Tibial nerve (tissue), 4 donors: ENCODE results near the gene TNFSF15. TPM values are rescaled to one million over a fixed set of nuclear protein-coding genes. Genes with fewer than 3 reads are reported as not detected.

Source experiments
- DNase-seq, 2 donors: peaks; one replicate each; pipeline ENCODE4 v3.0.0-alpha.2; 2019; ENCODE audit warnings: low spot score in 2 of 2
- H3K27ac ChIP-seq, 4 donors: fragments of 200-600 bp; sonication (generic) in 3 of 4; one replicate each; pipeline ENCODE4 v1.5.1; 2017 to 2019; ENCODE audit warnings: mild to moderate bottlenecking in 1 of 4
- H3K27me3 ChIP-seq, 2 donors: fragments of 200-600 bp; sonication (generic) in 1 of 2; one replicate each; pipeline versions ENCODE4 v1.5.1 to v1.6.0; 2017 to 2019
- H3K36me3 ChIP-seq, 3 donors: fragments of 200-600 bp; sonication (generic); one replicate each; pipeline ENCODE4 v1.5.1; 2018 to 2019
- H3K4me1 ChIP-seq, 4 donors: fragments of 200-600 bp; sonication (generic) in 3 of 4; one replicate each; pipeline ENCODE4 v1.5.1; 2017 to 2019
- H3K4me3 ChIP-seq, 4 donors: fragments of 200-600 bp; sonication (generic) in 3 of 4; one replicate each; pipeline ENCODE4 v1.5.1; 2017 to 2019; ENCODE audit warnings: mild to moderate bottlenecking in 1 of 4, moderate library complexity in 1 of 4
- H3K9me3 ChIP-seq, 4 donors: fragments of 200-600 bp; sonication (generic) in 3 of 4; one replicate each; pipeline ENCODE4 v1.5.1; 2017 to 2019
- EP300 ChIP-seq, 2 donors: sonication (generic); formaldehyde crosslinking; IDR thresholded peaks; one replicate each; pipeline ENCODE4 v1.6.1; 2017; ENCODE audit warnings: antibody characterized with exemption in 2 of 2, mild to moderate bottlenecking in 1 of 2
- POLR2A ChIP-seq, 2 donors: fragments of 450-650 bp; IDR thresholded peaks; one replicate each; pipeline ENCODE4 v1.6.1; 2017; ENCODE audit warnings: antibody characterized with exemption in 2 of 2, mild to moderate bottlenecking in 2 of 2, moderate library complexity in 2 of 2
- WGBS, 2 donors: methylation state at CpG; one replicate each; pipeline ENCODE4 v1.1.5; 2018; 5-methylcytosine and 5-hydroxymethylcytosine counted together
- total RNA-seq, 4 donors: library from RNA; depleted of rRNA; stranded (reverse); fragments of >200 nt; gene quantifications; one replicate each; pipeline ENCODE4 v1.1.0, GENCODE V29; 2016
- TF ChIP-seq, protein P1 (sequence below), 5 experiments: fragments of 200-600 bp in 3 of 5; fragments of 450-650 bp in 2 of 5; sonication (generic) in 3 of 5; IDR thresholded peaks; one replicate each; pipeline ENCODE4 v1.5.1; 2016 to 2019; ENCODE audit warnings: antibody characterized with exemption in 5 of 5, mild to moderate bottlenecking in 3 of 5, moderate library complexity in 2 of 5

Gene TNFSF15
- total RNA-seq, 4 donors from 2014 or later: 0.30 to 2.1 (median 1.2) TPM

DNA sequence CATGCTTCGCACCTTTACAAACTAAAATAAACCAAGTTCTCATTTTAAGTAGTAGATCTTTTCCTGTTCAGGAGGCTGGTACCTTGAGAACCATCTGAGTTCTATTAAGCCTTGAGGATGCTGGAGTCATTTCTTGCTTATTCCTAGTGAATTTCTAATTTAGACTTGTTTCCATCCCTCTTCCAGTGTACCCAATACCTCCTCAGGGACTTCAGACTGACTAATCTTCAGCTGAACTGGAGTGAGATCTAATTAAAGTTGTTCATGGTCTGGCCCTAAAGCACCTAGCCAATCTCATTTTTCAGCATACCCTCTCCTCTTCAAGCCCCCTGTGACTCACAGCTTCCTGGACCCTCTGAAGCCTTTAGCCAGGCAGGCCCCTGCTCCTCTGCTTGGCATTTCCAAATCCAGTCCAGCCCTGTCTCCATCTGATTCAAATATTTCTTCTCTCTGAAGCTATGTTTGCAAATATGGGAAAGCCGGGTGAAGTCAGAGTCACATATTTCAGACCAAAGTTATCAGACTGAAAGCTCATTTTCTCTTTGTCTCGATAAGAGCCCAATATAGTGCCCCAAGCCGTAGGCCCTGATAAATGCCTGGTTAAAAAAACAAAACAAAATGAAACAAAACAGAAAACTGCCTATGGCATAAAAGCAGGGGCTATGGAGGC is 19.4 kb upstream of the TNFSF15 start:
- Histone ChIP-seq H3K4me1 (no peaks in the 10 kb centered on the region), H3K36me3 (no peaks in the 10 kb centered on the region), H3K4me3 (no peak overlapping the region), H3K27me3 (no peaks in the 10 kb centered on the region), H3K9me3 (no peaks in the 10 kb centered on the region), H3K27ac (peak overlapping the region in 1 of 4 donors; percentile 40)
- WGBS, 2 donors: 63 to 69% methylated on average over 4 of the region's 4 CpGs
- DNase-seq: no peak
- TF ChIP-seq EP300 (IDR thresholded peaks at IDR 0.05) (no peak), POLR2A (IDR thresholded peaks at IDR 0.05) (no peak)
- TF ChIP-seq, protein P1, sequence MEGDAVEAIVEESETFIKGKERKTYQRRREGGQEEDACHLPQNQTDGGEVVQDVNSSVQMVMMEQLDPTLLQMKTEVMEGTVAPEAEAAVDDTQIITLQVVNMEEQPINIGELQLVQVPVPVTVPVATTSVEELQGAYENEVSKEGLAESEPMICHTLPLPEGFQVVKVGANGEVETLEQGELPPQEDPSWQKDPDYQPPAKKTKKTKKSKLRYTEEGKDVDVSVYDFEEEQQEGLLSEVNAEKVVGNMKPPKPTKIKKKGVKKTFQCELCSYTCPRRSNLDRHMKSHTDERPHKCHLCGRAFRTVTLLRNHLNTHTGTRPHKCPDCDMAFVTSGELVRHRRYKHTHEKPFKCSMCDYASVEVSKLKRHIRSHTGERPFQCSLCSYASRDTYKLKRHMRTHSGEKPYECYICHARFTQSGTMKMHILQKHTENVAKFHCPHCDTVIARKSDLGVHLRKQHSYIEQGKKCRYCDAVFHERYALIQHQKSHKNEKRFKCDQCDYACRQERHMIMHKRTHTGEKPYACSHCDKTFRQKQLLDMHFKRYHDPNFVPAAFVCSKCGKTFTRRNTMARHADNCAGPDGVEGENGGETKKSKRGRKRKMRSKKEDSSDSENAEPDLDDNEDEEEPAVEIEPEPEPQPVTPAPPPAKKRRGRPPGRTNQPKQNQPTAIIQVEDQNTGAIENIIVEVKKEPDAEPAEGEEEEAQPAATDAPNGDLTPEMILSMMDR (IDR thresholded peaks at IDR 0.05): no peak

DNA sequence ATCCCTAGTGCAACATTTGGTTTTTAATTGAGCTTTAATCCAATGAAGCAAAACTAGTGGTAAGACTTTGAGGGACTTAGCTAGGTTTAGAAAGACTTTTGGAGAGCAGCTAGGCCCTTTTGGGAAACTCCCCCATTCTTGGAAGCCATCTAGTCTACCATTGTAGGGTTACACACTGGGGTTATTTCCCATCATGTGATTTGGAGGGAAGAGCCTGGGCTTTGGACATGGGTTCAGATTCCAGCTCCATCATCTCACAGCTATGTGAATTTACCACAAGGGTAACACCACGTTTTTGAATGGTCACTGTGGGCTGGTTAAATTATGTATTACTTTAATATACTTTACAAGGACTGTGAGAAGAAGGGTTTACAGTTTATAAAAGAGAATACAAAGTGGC is 18.3 kb upstream of the TNFSF15 start:
- no peaks in the 10 kb centered on the region for H3K27me3 ChIP-seq
- no peaks in the 10 kb centered on the region for H3K9me3 ChIP-seq
- no peaks in the 10 kb centered on the region for H3K4me1 ChIP-seq
- no peak overlapping the region for H3K4me3 ChIP-seq
- TF ChIP-seq EP300 (IDR thresholded peaks at IDR 0.05): no peak
- TF ChIP-seq, protein P1 (IDR thresholded peaks at IDR 0.05): no peak
- TF ChIP-seq POLR2A (IDR thresholded peaks at IDR 0.05): no peak
- no peak for DNase-seq
- 20 to 37% methylated on average over 1 of the region's 1 CpG for WGBS, 2 donors
- no peak overlapping the region for H3K27ac ChIP-seq
- no peaks in the 10 kb centered on the region for H3K36me3 ChIP-seq

DNA sequence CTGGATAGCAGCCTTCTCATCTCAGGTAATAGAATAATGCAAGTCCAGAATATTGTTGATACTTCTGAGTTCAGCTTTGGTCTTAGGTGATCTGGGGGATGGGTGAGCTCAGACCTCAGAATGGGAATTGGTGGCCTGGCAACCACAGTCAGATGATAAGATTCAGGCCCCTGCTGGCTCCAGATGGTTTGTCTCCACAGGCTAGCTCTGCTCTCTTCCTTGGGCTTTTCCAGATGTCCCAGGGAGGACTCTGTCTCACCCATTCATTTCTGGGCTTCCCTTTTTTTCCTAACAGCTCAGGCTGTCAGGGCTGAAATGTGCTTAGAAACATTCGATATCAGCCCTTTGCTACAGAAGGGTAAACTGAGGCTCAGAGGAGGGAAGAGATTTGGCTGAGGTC is 17.6 kb upstream of the TNFSF15 start:
- WGBS, 2 donors: 95 to 100% methylated on average over 1 of the region's 1 CpG
- TF ChIP-seq, protein P1 (IDR thresholded peaks at IDR 0.05): no peak
- TF ChIP-seq EP300 (IDR thresholded peaks at IDR 0.05) (no peak), POLR2A (IDR thresholded peaks at IDR 0.05) (no peak)
- no peaks in the 10 kb centered on the region for H3K36me3 ChIP-seq
- no peak for DNase-seq
- H3K27me3 ChIP-seq: no peaks in the 10 kb centered on the region
- H3K27ac ChIP-seq: no peak overlapping the region
- no peaks in the 10 kb centered on the region for H3K9me3 ChIP-seq
- no peak overlapping the region for H3K4me3 ChIP-seq
- H3K4me1 ChIP-seq: no peaks in the 10 kb centered on the region

DNA sequence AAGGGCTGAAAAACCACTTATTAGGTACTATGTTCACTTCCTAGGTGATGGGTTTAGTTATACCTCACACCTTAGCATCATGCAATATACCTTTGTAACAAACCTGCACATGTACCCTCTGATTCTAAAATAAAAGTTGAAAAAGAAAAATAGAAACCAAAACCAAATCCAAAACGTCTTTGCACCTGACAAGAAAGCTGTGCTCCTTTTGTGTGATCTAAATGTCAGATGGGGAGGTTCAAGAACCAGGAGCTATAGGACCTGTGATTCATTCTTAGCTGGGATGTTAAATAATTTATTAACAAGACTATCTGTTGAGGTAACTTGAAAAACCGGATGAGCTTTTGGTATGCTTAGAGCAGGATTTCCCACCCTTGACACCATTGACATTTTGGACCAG is 16.9 kb upstream of the TNFSF15 start:
- WGBS, 2 donors: 72 to 77% methylated on average over 2 of the region's 2 CpGs
- H3K27ac ChIP-seq: no peak overlapping the region
- H3K9me3 ChIP-seq: no peaks in the 10 kb centered on the region
- no peak for DNase-seq
- no peak overlapping the region for H3K4me3 ChIP-seq
- no peaks in the 10 kb centered on the region for H3K27me3 ChIP-seq
- TF ChIP-seq, protein P1 (IDR thresholded peaks at IDR 0.05): no peak
- TF ChIP-seq EP300 (IDR thresholded peaks at IDR 0.05): no peak
- TF ChIP-seq POLR2A (IDR thresholded peaks at IDR 0.05): no peak
- no peaks in the 10 kb centered on the region for H3K36me3 ChIP-seq
- H3K4me1 ChIP-seq: no peaks in the 10 kb centered on the region

DNA sequence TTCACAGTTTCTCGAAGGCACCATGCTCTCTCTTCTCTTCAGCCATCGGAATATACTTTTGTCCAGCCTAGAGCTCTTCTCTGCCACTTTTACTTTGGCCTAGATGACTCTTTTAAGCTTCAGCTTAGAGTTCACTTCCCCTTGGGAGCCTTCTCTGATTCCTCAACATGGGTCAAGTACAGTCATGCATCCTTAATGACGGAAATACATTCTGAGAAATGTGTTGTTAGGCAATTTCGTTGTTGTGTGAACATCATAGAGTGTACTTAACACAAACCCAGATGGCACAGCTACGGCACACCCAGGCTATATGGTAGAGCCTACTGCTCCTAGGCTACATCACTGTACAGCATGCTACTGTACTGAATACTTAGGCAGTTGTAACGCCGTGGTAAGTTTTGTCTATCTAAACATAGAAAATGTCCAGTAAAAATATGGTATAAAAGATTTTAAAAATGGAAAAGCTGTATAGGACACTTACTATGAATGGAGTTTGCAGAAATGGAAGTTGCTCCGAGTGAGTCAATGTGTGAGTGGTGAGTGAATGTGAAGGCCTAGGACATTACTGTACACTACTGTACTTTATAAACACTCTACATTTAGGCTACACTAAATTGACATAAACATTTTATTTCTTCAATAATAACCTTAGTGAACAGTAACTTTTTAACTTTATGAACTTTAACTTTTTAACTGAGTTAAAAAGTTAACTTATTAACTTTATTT is 15.1 kb upstream of the TNFSF15 start:
- Histone ChIP-seq H3K4me3 (no peak overlapping the region), H3K36me3 (no peaks in the 10 kb centered on the region), H3K9me3 (no peaks in the 10 kb centered on the region), H3K27me3 (no peaks in the 10 kb centered on the region), H3K27ac (no peak overlapping the region), H3K4me1 (no peaks in the 10 kb centered on the region)
- no peak for DNase-seq
- WGBS, 2 donors: 87 to 89% methylated on average over 8 of the region's 8 CpGs
- TF ChIP-seq POLR2A (IDR thresholded peaks at IDR 0.05): no peak
- TF ChIP-seq EP300 (IDR thresholded peaks at IDR 0.05): no peak
- TF ChIP-seq, protein P1 (IDR thresholded peaks at IDR 0.05): no peak
